GM12865 (cell line): Measurements from ENCODE around the gene SENP3.

ENCODE experiments used
- DNase-seq: peaks from one replicate; pipeline ENCODE4 v3.0.0; 2010; ENCODE audit warnings: low read depth
- H3K4me3 ChIP-seq: 2 replicates; pipeline ENCODE4 v1.5.1; 2011; ENCODE audit warnings: mild to moderate bottlenecking, low read depth, low read length, control low read depth
- CTCF ChIP-seq: IDR thresholded peaks from 2 replicates; pipeline ENCODE4 v1.5.1; 2011; ENCODE audit warnings: low read length, control low read depth, low read depth, inconsistent platforms; ENCODE audit not compliant: insufficient read depth; ENCODE audit errors: missing control alignments

SENP3 gene

GRCh38 chr17:7606280-7606679, 44.6 kb downstream of the SENP3 start:
- no peak for DNase-seq
- no peak for TF ChIP-seq CTCF

GRCh38 chr17:7610641-7611040, 48.9 kb downstream of the SENP3 start:
- no peak for DNase-seq
- H3K4me3 ChIP-seq: no peak overlapping the region
- no peak for TF ChIP-seq CTCF

More at GRCh38 chr17:7606280-7606679, 44.6 kb downstream of the SENP3 start:
- no peak overlapping the region for H3K4me3 ChIP-seq

- TF ChIP-seq CTCF: no peak
- no peak overlapping the region for H3K4me3 ChIP-seq
- DNase-seq: no peak
These were observed 50.0 kb downstream of the SENP3 start for GRCh38 chr17:7611635-7612293.

- H3K4me3 ChIP-seq: no peak overlapping the region
- no peak for TF ChIP-seq CTCF
- DNase-seq: no peak
These were observed 50.5 kb downstream of the SENP3 start for GRCh38 chr17:7612294-7612640.

GRCh38 chr17:7613769-7614424, 52.2 kb downstream of the SENP3 start:
- no peak for DNase-seq
- TF ChIP-seq CTCF: no peak

GRCh38 chr17:7614425-7615264, 52.9 kb downstream of the SENP3 start, which contains the start of gene FXR2:
Gene FXR2, minus strand, starts transcription at chr17:7614897. Its CDS starts 365 bp downstream, at chr17:7614532.
- peak within 1 kb of the TSS; percentile 76 for H3K4me3 ChIP-seq
- peak; percentile 100 for DNase-seq
- peak; percentile 71 for TF ChIP-seq CTCF

More at GRCh38 chr17:7613769-7614424, 52.2 kb downstream of the SENP3 start:
- H3K4me3 ChIP-seq: peak overlapping the region; percentile 76
